Ecto neural progenitor cell (in vitro differentiated cells): ENCODE results near the gene TENM3.
"Not testable (repeated sequence)": the region's sequence is repeated elsewhere in the genome, so short reads cannot be mapped to it uniquely, and the experiment has no call there.

Experiments used
- DNase-seq: peaks from one replicate; pipeline ENCODE4 v3.0.0-alpha.2; 2018; ENCODE audit warnings: low spot score

Gene TENM3

GRCh38 chr4:182243204-182243603 lies at the start of gene TENM3:
TSS of gene TENM3 (plus strand) at chr4:182243402. CDS start at chr4:182324021, 80,619 bp downstream.
- DNase-seq, result not testable (repeated sequence)

GRCh38 chr4:182194091-182194824 lies 48.9 kb upstream of the TENM3 start:
- DNase-seq, result no peak

GRCh38 chr4:182197611-182198010 lies 45.6 kb upstream of the TENM3 start:
- no peak for DNase-seq

GRCh38 chr4:182201871-182202270 lies 41.3 kb upstream of the TENM3 start:
- no peak for DNase-seq

GRCh38 chr4:182202650-182203049 lies 40.6 kb upstream of the TENM3 start:
- DNase-seq, result no peak

- no peak for DNase-seq
These were observed 39.3 kb upstream of the TENM3 start for GRCh38 chr4:182203872-182204411.

GRCh38 chr4:182205306-182205705 lies 37.9 kb upstream of the TENM3 start:
- no peak for DNase-seq

GRCh38 chr4:182206266-182206665 lies 36.9 kb upstream of the TENM3 start:
- DNase-seq, result no peak

GRCh38 chr4:182206916-182207315 lies 36.3 kb upstream of the TENM3 start:
- no peak for DNase-seq

- no peak for DNase-seq
These were observed 35.3 kb upstream of the TENM3 start for GRCh38 chr4:182207830-182208396.

GRCh38 chr4:182208526-182209050 lies 34.6 kb upstream of the TENM3 start:
- DNase-seq, result no peak

- DNase-seq, result peak; percentile 52
These were observed 30.9 kb upstream of the TENM3 start for GRCh38 chr4:182212211-182212761.

- DNase-seq, result no peak
These were observed 30.2 kb upstream of the TENM3 start for GRCh38 chr4:182213004-182213403.

GRCh38 chr4:182215148-182215547 lies 28.1 kb upstream of the TENM3 start:
- no peak for DNase-seq

GRCh38 chr4:182216005-182216404 lies 27.2 kb upstream of the TENM3 start:
- DNase-seq, result no peak

- DNase-seq, result no peak
These were observed 23.7 kb upstream of the TENM3 start for GRCh38 chr4:182219411-182220056.

- DNase-seq, result no peak
These were observed 21.2 kb upstream of the TENM3 start for GRCh38 chr4:182221987-182222386.

- DNase-seq, result no peak
These were observed 20.4 kb upstream of the TENM3 start for GRCh38 chr4:182222766-182223165.

GRCh38 chr4:182223708-182224107 lies 19.5 kb upstream of the TENM3 start:
- DNase-seq, result no peak

- DNase-seq, result no peak
These were observed 18.9 kb upstream of the TENM3 start for GRCh38 chr4:182224192-182224850.

- no peak for DNase-seq
These were observed 17.8 kb upstream of the TENM3 start for GRCh38 chr4:182225257-182225852.

GRCh38 chr4:182227611-182228010 lies 15.6 kb upstream of the TENM3 start:
- DNase-seq, result no peak
